Endodermal cell (in vitro differentiated cells): ENCODE results near the gene BATF2. TPM values are rescaled to one million over a fixed set of nuclear protein-coding genes. Genes with fewer than 3 reads are reported as not detected.

Experiments used
- DNase-seq: peaks from one replicate; pipeline ENCODE4 v3.0.0-alpha.2; 2017
- H3K27ac ChIP-seq: 2 replicates; pipeline ENCODE4 v1.5.1; 2013; ENCODE audit warnings: mild to moderate bottlenecking, low read depth, low read length, moderate library complexity
- H3K27me3 ChIP-seq: 2 replicates; pipeline ENCODE4 v1.6.1; 2013; ENCODE audit warnings: mild to moderate bottlenecking, low read length, moderate library complexity; ENCODE audit not compliant: insufficient read depth, control insufficient read depth, poor library complexity, severe bottlenecking
- H3K36me3 ChIP-seq: 2 replicates; pipeline ENCODE4 v1.7.0; 2013; ENCODE audit warnings: mild to moderate bottlenecking, low read length, moderate library complexity; ENCODE audit not compliant: control insufficient read depth, insufficient read depth
- H3K4me1 ChIP-seq: one replicate; pipeline ENCODE4 v1.7.0; 2013; ENCODE audit warnings: low read length; ENCODE audit not compliant: control insufficient read depth, insufficient read depth
- H3K4me3 ChIP-seq: 2 replicates; pipeline ENCODE4 v1.5.1; 2013; ENCODE audit warnings: mild to moderate bottlenecking, low read length, moderate library complexity
- H3K9ac ChIP-seq: 2 replicates; pipeline ENCODE4 v1.6.1; 2013; ENCODE audit warnings: mild to moderate bottlenecking, low read length, moderate library complexity; ENCODE audit not compliant: poor library complexity, severe bottlenecking; ENCODE audit errors: extremely low read depth
- H3K9me3 ChIP-seq: 2 replicates; pipeline ENCODE4 v1.6.1; 2013; ENCODE audit warnings: mild to moderate bottlenecking, low read length, moderate library complexity; ENCODE audit not compliant: control insufficient read depth
- H3K27ac Mint-ChIP-seq: 2 replicates; pipeline ENCODE4 v1.8.0; 2020; ENCODE audit warnings: mixed read lengths
- H3K27me3 Mint-ChIP-seq: 2 replicates; pipeline ENCODE4 v1.8.0; 2021; ENCODE audit warnings: mild to moderate bottlenecking, mixed read lengths; ENCODE audit not compliant: insufficient read depth
- H3K36me3 Mint-ChIP-seq: 2 replicates; pipeline ENCODE4 v1.8.0; 2020; ENCODE audit warnings: low read depth, mixed read lengths
- H3K4me1 Mint-ChIP-seq: 2 replicates; pipeline ENCODE4 v1.8.0; 2020; ENCODE audit warnings: mixed read lengths
- H3K4me3 Mint-ChIP-seq: 2 replicates; pipeline ENCODE4 v1.8.0; 2020; ENCODE audit warnings: mild to moderate bottlenecking, moderate library complexity, mixed read lengths
- H3K9me3 Mint-ChIP-seq: 2 replicates; pipeline ENCODE4 v1.8.0; 2020; ENCODE audit warnings: mild to moderate bottlenecking, mixed read lengths
- CTCF ChIP-seq: fragments of 200-600 bp; sonication (generic); conservative IDR thresholded peaks from 2 replicates; pipeline ENCODE4 v1.5.0; 2021; ENCODE audit warnings: antibody characterized with exemption, mild to moderate bottlenecking
- WGBS, 2 experiments: methylation state at CpG; one replicate each; pipeline versions ENCODE4 v1.1.5 to v1.1.7; 2013; ENCODE audit warnings: missing lambda C conversion rate in 2 of 2, mixed read lengths in 1 of 2; ENCODE audit not compliant: insufficient coverage in 1 of 2, insufficient read length in 1 of 2; 5-methylcytosine and 5-hydroxymethylcytosine counted together
- total RNA-seq, 2 donors: library from RNA; stranded (reverse); fragmentation: NEBNext Ultra II Directional in 1 of 2; extraction: Animal tissue kit (Norgen Biotek cat#: 25700) in 1 of 2; gene quantifications; 2 replicates in 1 of 2; 3 replicates in 1 of 2; pipeline ENCODE4 v1.2.1, GENCODE V29; 2021

BATF2 gene
- total RNA-seq, 2 donors from 2014 or later, result 0.27 TPM; not detected in 1

DNA sequence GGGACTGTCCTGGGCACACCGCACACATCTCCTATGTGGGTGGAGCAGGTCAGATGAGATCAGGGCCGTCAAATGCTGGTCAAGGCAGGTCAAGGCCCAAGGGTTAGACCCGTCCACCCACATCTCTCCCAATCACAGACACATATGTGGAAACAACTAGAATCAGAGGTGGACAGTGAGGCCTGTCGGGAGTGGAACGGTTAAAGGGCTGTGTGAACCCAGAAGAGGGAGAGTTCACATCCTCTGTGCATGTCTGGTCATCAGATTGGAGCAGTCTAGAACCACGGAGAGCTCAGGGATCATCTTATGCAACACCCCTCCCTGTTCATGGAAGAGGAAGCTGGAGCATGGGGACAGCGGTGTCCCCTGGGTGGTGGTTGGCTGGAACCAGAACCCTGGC lies 23.1 kb upstream of the BATF2 start:
- Mint-ChIP-seq H3K36me3 (peaks cover 33% of the 10 kb centered on the region), H3K27me3 (no peaks in the 10 kb centered on the region), H3K27ac (no peak overlapping the region), H3K4me1 (no peaks in the 10 kb centered on the region), H3K9me3 (no peaks in the 10 kb centered on the region), H3K4me3 (no peak overlapping the region)
- H3K36me3 ChIP-seq, result peaks cover 20% of the 10 kb centered on the region
- no peak for TF ChIP-seq CTCF
- no peak overlapping the region for H3K9ac ChIP-seq
- H3K27ac ChIP-seq, result no peak overlapping the region
- 94 to 95% methylated on average over 3 to 7 of the region's 7 CpGs for WGBS, 2 experiments
- no peaks in the 10 kb centered on the region for H3K9me3 ChIP-seq
- H3K4me1 ChIP-seq, result no peaks in the 10 kb centered on the region
- H3K27me3 ChIP-seq, result no peaks in the 10 kb centered on the region
- no peak overlapping the region for H3K4me3 ChIP-seq
- no peak for DNase-seq

- WGBS, 2 experiments, result 89 to 94% methylated on average over 5 to 6 of the region's 6 CpGs
- DNase-seq, result no peak
- peaks cover 33% of the 10 kb centered on the region for H3K36me3 Mint-ChIP-seq
- no peaks in the 10 kb centered on the region for H3K4me1 ChIP-seq
- no peaks in the 10 kb centered on the region for H3K27me3 Mint-ChIP-seq
- no peak overlapping the region for H3K27ac Mint-ChIP-seq
- no peaks in the 10 kb centered on the region for H3K9me3 ChIP-seq
- H3K4me3 ChIP-seq, result no peak overlapping the region
- H3K4me1 Mint-ChIP-seq, result peaks cover 5% of the 10 kb centered on the region
- H3K4me3 Mint-ChIP-seq, result no peak overlapping the region
- no peaks in the 10 kb centered on the region for H3K9me3 Mint-ChIP-seq
- TF ChIP-seq CTCF, result no peak
- no peak overlapping the region for H3K27ac ChIP-seq
- no peaks in the 10 kb centered on the region for H3K27me3 ChIP-seq
- H3K9ac ChIP-seq, result no peak overlapping the region
- H3K36me3 ChIP-seq, result peaks cover 20% of the 10 kb centered on the region
These were observed 21.2 kb upstream of the BATF2 start for GRCh38 chr11:65017937-65018336.

DNA sequence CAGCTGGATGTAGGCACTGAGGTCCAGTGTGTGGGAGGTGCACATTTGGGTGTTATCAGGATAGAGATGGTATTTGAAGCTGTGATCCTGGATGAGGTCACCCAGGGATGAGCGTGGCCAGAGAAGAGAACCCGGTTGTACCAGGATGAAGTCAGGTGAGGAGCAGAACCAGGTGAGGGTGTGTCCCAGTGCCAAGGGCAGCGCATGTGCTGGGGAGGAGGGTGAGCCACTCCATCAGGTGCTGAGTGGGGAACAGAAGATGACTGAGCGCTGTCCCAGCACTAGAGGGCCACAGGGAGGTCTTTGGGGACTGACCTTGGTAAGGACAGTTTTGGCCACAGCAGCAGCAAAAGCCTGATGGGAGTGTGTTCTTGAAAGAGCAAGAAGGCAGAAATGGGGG lies 19.9 kb upstream of the BATF2 start:
- H3K27ac Mint-ChIP-seq, result no peak overlapping the region
- DNase-seq, result peak; percentile 58
- no peaks in the 10 kb centered on the region for H3K27me3 Mint-ChIP-seq
- Histone ChIP-seq H3K4me3 (no peak overlapping the region), H3K9ac (no peak overlapping the region), H3K27me3 (no peaks in the 10 kb centered on the region), H3K4me1 (no peaks in the 10 kb centered on the region), H3K36me3 (peaks cover 20% of the 10 kb centered on the region), H3K9me3 (no peaks in the 10 kb centered on the region), H3K27ac (no peak overlapping the region)
- no peak overlapping the region for H3K4me3 Mint-ChIP-seq
- H3K36me3 Mint-ChIP-seq, result peaks cover 28% of the 10 kb centered on the region
- 98 to 100% methylated on average over 4 of the region's 4 CpGs for WGBS, 2 experiments
- TF ChIP-seq CTCF, result peak; percentile 57
- no peaks in the 10 kb centered on the region for H3K9me3 Mint-ChIP-seq
- peaks cover 6% of the 10 kb centered on the region for H3K4me1 Mint-ChIP-seq
